SK-N-SH (cell line): ENCODE measurements around the gene TDP1. TPM values are rescaled to one million over a fixed set of nuclear protein-coding genes. Genes with fewer than 3 reads are reported as not detected.

Experiments
- CTCF ChIA-PET: fragments of 300-600, 350-600 bp; formaldehyde crosslinking; extraction: SDS; loops from one replicate; lab custom pipeline; 2021; lab: Yijun Ruan, JAX
- POLR2A ChIA-PET: fragments of 350-600 bp; sonication (Branson Sonifier 250); formaldehyde crosslinking; extraction: SDS; loops from one replicate; lab custom pipeline; 2020; ENCODE audit warnings: antibody characterized with exemption, inconsistent platforms; lab: Yijun Ruan, JAX
- DNase-seq: peaks from one replicate; pipeline ENCODE4 v3.0.0; 2012
- H2AFZ ChIP-seq: fragments of 200-600 bp; sonication (generic); 2 replicates; pipeline ENCODE4 v1.8.1; 2016; ENCODE audit warnings: antibody characterized with exemption, mild to moderate bottlenecking, low read depth
- H3F3A ChIP-seq: fragments of 200-600 bp; sonication (generic); replicated peaks from 2 replicates; pipeline ENCODE3; 2016; ENCODE audit warnings: antibody characterized with exemption, mild to moderate bottlenecking; ENCODE audit not compliant: insufficient read depth
- H3K27ac ChIP-seq, 2 experiments: fragments of 200-500 bp in 1 of 2; fragments of 200-600 bp in 1 of 2; sonication (Bioruptor generic) in 1 of 2; sonication (generic), shearing (Covaris generic) in 1 of 2; 2 replicates each; pipeline versions ENCODE4 v1.5.1 to v1.6.1; 2014 to 2016; ENCODE audit warnings: low read depth in 2 of 2, inconsistent platforms in 1 of 2, low read length in 1 of 2, mild to moderate bottlenecking in 1 of 2, mixed read lengths in 1 of 2
- H3K27me3 ChIP-seq: fragments of 200-600 bp; sonication (generic), shearing (Covaris generic); 2 replicates; pipeline ENCODE4 v1.6.1; 2016; ENCODE audit warnings: mixed run types; ENCODE audit not compliant: insufficient read depth
- H3K36me3 ChIP-seq, 2 experiments: fragments of 200-500 bp in 1 of 2; fragments of 200-600 bp in 1 of 2; sonication (Bioruptor generic) in 1 of 2; sonication (generic) in 1 of 2; replicated peaks in 1 of 2; 2 replicates each; pipeline versions ENCODE3 to v1.5.1; 2014 to 2016; ENCODE audit warnings: low read length in 1 of 2, mild to moderate bottlenecking in 1 of 2; ENCODE audit not compliant: insufficient read depth in 2 of 2, control insufficient read depth in 1 of 2
- H3K4me1 ChIP-seq, 2 experiments: fragments of 200-500 bp in 1 of 2; fragments of 200-600 bp in 1 of 2; sonication (Bioruptor generic) in 1 of 2; sonication (generic), shearing (Covaris generic) in 1 of 2; 2 replicates each; pipeline versions ENCODE4 v1.5.1 to v1.6.1; 2014 to 2016; ENCODE audit warnings: low read depth in 1 of 2, low read length in 1 of 2, mixed run types in 1 of 2; ENCODE audit not compliant: insufficient read depth in 2 of 2, control insufficient read depth in 1 of 2
- H3K4me2 ChIP-seq: fragments of 200-600 bp; sonication (generic), shearing (Covaris generic); 2 replicates; pipeline ENCODE4 v1.6.1; 2017; ENCODE audit warnings: mixed run types
- H3K4me3 ChIP-seq, 2 experiments: fragments of 200-500 bp in 1 of 2; fragments of 200-600 bp in 1 of 2; sonication (Bioruptor generic) in 1 of 2; sonication (generic), shearing (Covaris generic) in 1 of 2; 2 replicates each; pipeline versions ENCODE4 v1.5.1 to v1.8.1; 2014 to 2016; ENCODE audit warnings: low read depth in 2 of 2, inconsistent platforms in 1 of 2, low read length in 1 of 2, mild to moderate bottlenecking in 1 of 2, mixed read lengths in 1 of 2, moderate library complexity in 1 of 2
- H3K79me2 ChIP-seq: fragments of 200-600 bp; sonication (generic); 2 replicates; pipeline ENCODE4 v1.8.1; 2017; ENCODE audit warnings: mild to moderate bottlenecking; ENCODE audit not compliant: insufficient read depth
- H3K9ac ChIP-seq: fragments of 200-600 bp; sonication (generic); 2 replicates; pipeline ENCODE4 v1.6.1; 2017; ENCODE audit warnings: mixed run types
- H3K9me2 ChIP-seq: fragments of 200-600 bp; sonication (generic); 2 replicates; pipeline ENCODE4 v1.6.1; 2017; ENCODE audit warnings: mixed run types
- H3K9me3 ChIP-seq: fragments of 200-600 bp; sonication (generic); 2 replicates; pipeline ENCODE4 v1.6.1; 2017; ENCODE audit warnings: mixed run types, mild to moderate bottlenecking, moderate library complexity
- H4K20me1 ChIP-seq: fragments of 200-600 bp; sonication (generic); 2 replicates; pipeline ENCODE4 v1.6.1; 2017; ENCODE audit warnings: mild to moderate bottlenecking, mixed run types; ENCODE audit not compliant: insufficient read depth
- FOSL2 ChIP-seq: IDR thresholded peaks from 2 replicates; pipeline ENCODE4 v1.4.0; 2012; ENCODE audit warnings: low read depth, mild to moderate bottlenecking, moderate library complexity, borderline replicate concordance
- FOXJ3 ChIP-seq: sonication (generic); formaldehyde crosslinking; IDR thresholded peaks from 2 replicates; pipeline ENCODE4 v1.5.1; 2020; ENCODE audit warnings: mild to moderate bottlenecking, missing genetic modification reagents
- FOXM1 ChIP-seq: IDR thresholded peaks from 2 replicates; pipeline ENCODE4 v1.4.0; 2012; ENCODE audit warnings: low read depth, mild to moderate bottlenecking
- JUND ChIP-seq: IDR thresholded peaks from 2 replicates; pipeline ENCODE4 v1.4.0; 2012
- MEF2A ChIP-seq: IDR thresholded peaks from 2 replicates; pipeline ENCODE4 v1.4.0; 2012; ENCODE audit warnings: low read depth, borderline replicate concordance
- POLR2AphosphoS5 ChIP-seq: IDR thresholded peaks from 2 replicates; pipeline ENCODE4 v1.6.1; 2012; ENCODE audit warnings: low read depth, low read length
- SIN3A ChIP-seq: IDR thresholded peaks from 2 replicates; pipeline ENCODE4 v1.6.1; 2012; ENCODE audit warnings: low read depth, mild to moderate bottlenecking, low read length, moderate library complexity, borderline replicate concordance
- TCF12 ChIP-seq: IDR thresholded peaks from 2 replicates; pipeline ENCODE4 v1.4.0; 2012
- TEAD4 ChIP-seq: IDR thresholded peaks from 2 replicates; pipeline ENCODE4 v1.4.0; 2012; ENCODE audit warnings: mild to moderate bottlenecking, borderline replicate concordance; ENCODE audit not compliant: insufficient read depth
- USF1 ChIP-seq: IDR thresholded peaks from 2 replicates; pipeline ENCODE4 v1.4.0; 2012; ENCODE audit warnings: low read depth, borderline replicate concordance
- YY1 ChIP-seq: IDR thresholded peaks from 2 replicates; pipeline ENCODE4 v1.4.0; 2012; ENCODE audit warnings: low read depth, mild to moderate bottlenecking
- WGBS: methylation state at CpG from one replicate; pipeline ENCODE4 v1.1.6; 2017; ENCODE audit warnings: low lambda C conversion rate; 5-methylcytosine and 5-hydroxymethylcytosine counted together
- polyA plus RNA-seq, 3 experiments: library from polyadenylated mRNA; depleted of rRNA; stranded (reverse); fragments of >200 nt; gene quantifications; 2 replicates each; pipeline ENCODE4 v1.2.3, GENCODE V29; 2012
- TF ChIP-seq, protein P1 (sequence below): IDR thresholded peaks from 2 replicates; pipeline ENCODE4 v1.6.1; 2012; ENCODE audit warnings: mild to moderate bottlenecking, low read depth, low read length, moderate library complexity
- TF ChIP-seq, protein P2 (sequence below): IDR thresholded peaks from 2 replicates; pipeline ENCODE4 v1.4.0; 2012; ENCODE audit warnings: low read depth, borderline replicate concordance

The TDP1 gene
- polyA plus RNA-seq, 1 of the 3 experiments (the other 2 are of a cell fraction), result 14.5 TPM

DNA sequence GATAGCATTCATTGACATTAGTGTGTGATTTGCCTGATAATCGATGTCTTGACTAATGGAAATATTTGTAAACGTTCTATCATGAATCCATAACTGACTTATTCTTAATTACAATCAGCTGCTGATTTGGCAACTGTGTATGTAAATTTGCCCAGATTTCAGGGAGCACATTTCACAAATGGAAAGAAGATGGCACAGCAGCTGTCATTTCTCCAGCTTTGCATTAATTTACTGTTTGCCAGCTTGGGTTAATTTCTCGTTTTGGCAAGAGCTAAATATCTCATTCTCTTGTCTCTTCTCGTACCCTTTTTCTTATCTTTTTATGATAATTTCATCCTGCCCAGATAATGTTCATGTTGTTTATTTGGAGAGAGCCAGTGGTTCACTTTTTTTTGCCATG is 22.9 kb downstream of the TDP1 start:
- Histone ChIP-seq H3K27me3 (no peaks in the 10 kb centered on the region), H3K4me3 (no peak overlapping the region), H3K9me2 (no peaks in the 10 kb centered on the region), H3K9me3 (no peaks in the 10 kb centered on the region), H3K36me3 (peaks cover 33 to 65% of the 10 kb centered on the region in 2 experiments), H3K4me1 (peaks cover 0 to 2% of the 10 kb centered on the region in 2 experiments; a peak in 1 of 4 replicates), H2AFZ (no peak overlapping the region), H3F3A (no peaks in the 10 kb centered on the region), H4K20me1 (no peaks in the 10 kb centered on the region), H3K27ac (no peak overlapping the region), H3K9ac (no peak overlapping the region), H3K79me2 (no peaks in the 10 kb centered on the region), H3K4me2 (no peak overlapping the region)
- ChIA-PET CTCF (interaction anchor here (3.8 to 12.2 kb wide), 2 partner anchors 81 to 257 kb away, joined by 14 to 222 read pairs; no protein-coding TSS in a partner anchor), POLR2A (no interaction called here)
- 54% methylated on average over 4 of the region's 4 CpGs for WGBS
- no peak for TF ChIP-seq TEAD4
- no peak for TF ChIP-seq USF1
- TF ChIP-seq, protein P1, sequence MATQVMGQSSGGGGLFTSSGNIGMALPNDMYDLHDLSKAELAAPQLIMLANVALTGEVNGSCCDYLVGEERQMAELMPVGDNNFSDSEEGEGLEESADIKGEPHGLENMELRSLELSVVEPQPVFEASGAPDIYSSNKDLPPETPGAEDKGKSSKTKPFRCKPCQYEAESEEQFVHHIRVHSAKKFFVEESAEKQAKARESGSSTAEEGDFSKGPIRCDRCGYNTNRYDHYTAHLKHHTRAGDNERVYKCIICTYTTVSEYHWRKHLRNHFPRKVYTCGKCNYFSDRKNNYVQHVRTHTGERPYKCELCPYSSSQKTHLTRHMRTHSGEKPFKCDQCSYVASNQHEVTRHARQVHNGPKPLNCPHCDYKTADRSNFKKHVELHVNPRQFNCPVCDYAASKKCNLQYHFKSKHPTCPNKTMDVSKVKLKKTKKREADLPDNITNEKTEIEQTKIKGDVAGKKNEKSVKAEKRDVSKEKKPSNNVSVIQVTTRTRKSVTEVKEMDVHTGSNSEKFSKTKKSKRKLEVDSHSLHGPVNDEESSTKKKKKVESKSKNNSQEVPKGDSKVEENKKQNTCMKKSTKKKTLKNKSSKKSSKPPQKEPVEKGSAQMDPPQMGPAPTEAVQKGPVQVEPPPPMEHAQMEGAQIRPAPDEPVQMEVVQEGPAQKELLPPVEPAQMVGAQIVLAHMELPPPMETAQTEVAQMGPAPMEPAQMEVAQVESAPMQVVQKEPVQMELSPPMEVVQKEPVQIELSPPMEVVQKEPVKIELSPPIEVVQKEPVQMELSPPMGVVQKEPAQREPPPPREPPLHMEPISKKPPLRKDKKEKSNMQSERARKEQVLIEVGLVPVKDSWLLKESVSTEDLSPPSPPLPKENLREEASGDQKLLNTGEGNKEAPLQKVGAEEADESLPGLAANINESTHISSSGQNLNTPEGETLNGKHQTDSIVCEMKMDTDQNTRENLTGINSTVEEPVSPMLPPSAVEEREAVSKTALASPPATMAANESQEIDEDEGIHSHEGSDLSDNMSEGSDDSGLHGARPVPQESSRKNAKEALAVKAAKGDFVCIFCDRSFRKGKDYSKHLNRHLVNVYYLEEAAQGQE, result no peak
- no peak for TF ChIP-seq JUND
- TF ChIP-seq POLR2AphosphoS5, result no peak
- TF ChIP-seq TCF12, result no peak
- no peak for TF ChIP-seq MEF2A
- TF ChIP-seq, protein P2, sequence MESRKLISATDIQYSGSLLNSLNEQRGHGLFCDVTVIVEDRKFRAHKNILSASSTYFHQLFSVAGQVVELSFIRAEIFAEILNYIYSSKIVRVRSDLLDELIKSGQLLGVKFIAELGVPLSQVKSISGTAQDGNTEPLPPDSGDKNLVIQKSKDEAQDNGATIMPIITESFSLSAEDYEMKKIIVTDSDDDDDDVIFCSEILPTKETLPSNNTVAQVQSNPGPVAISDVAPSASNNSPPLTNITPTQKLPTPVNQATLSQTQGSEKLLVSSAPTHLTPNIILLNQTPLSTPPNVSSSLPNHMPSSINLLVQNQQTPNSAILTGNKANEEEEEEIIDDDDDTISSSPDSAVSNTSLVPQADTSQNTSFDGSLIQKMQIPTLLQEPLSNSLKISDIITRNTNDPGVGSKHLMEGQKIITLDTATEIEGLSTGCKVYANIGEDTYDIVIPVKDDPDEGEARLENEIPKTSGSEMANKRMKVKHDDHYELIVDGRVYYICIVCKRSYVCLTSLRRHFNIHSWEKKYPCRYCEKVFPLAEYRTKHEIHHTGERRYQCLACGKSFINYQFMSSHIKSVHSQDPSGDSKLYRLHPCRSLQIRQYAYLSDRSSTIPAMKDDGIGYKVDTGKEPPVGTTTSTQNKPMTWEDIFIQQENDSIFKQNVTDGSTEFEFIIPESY, result no peak
- no peak for TF ChIP-seq FOXM1
- no peak for TF ChIP-seq YY1
- TF ChIP-seq FOSL2, result no peak
- no peak for TF ChIP-seq SIN3A
- no peak for TF ChIP-seq FOXJ3
- DNase-seq, result no peak
